Measurements from ENCODE around the gene CBARP. TPM values are rescaled to one million over a fixed set of nuclear protein-coding genes. Genes with fewer than 3 reads are reported as not detected.

CBARP gene
- total RNA-seq, 1 donor: 1.8 TPM

DNA sequence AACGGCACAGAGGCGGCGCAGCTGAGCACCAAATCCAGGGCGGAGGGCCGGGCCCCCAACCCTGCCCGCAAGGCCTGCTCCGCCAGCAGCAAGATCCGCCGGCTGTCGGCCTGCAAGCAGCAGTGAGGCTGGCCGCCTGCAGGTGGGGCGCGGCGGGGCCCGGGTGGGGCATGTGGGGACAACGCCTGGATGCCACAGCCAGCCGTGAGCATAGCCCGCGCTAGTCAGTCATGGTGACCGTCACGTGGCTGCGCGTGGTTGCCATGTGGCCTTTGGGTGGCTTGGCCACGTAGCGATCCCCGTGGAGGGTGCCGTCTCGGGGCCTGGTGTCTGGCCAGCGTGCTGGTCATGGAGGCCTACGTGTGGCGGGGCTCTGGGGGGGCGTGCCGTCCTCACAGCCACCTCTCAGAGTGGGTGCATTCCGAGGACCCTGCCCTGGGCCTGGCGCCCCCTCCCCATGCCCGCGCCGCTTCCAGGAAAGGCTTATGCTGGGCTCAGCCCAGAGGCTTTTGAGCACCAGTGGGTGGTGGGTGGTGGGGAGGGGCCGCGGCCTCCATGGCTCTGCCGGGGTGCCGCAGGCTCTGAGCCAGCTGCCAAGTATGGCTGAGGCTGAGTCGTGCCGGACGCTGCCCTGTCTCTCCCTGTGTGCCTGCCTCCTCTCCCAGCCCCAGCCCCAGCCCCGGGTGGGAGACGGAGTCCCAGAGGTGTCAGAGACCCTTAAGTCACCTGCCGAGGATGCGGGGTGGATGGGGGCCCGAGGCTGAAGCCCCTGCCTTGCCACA lies 11.1 kb downstream of the CBARP start:
- H3K36me3 ChIP-seq (ENCODE audit: insufficient read depth, low read length): peaks cover 13% of the 10 kb centered on the region

DNA sequence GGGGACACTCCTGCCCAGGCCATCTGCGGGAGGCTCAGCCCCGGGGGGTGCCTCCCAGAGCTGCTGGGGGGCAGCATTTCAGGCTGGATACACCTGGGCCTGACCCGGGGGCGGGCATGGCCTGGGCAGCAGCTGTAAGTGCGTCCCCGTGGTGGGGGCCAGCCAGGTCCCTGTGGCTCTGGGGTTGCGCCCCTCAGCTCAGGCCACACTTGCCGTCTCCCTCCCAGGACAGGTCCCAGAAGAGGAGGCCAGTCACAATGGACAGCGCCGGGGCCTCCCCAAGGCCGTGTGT lies 11.6 kb downstream of the CBARP start:
- H3K4me2 ChIP-seq (ENCODE audit: insufficient read depth, low read length): no peak overlapping the region

More for the DNA sequence above, 11.1 kb downstream of the CBARP start:
- H3K27ac ChIP-seq (ENCODE audit: low read depth, low read length): no peak overlapping the region
- peaks cover 20% of the 10 kb centered on the region for H4K20me1 ChIP-seq (ENCODE audit: insufficient read depth, low read length)
- H3K79me2 ChIP-seq (ENCODE audit: insufficient read depth, low read length): peaks cover 11% of the 10 kb centered on the region
- H3K9me3 ChIP-seq (ENCODE audit: low read depth, low read length): no peaks in the 10 kb centered on the region
- TF ChIP-seq, protein P1, sequence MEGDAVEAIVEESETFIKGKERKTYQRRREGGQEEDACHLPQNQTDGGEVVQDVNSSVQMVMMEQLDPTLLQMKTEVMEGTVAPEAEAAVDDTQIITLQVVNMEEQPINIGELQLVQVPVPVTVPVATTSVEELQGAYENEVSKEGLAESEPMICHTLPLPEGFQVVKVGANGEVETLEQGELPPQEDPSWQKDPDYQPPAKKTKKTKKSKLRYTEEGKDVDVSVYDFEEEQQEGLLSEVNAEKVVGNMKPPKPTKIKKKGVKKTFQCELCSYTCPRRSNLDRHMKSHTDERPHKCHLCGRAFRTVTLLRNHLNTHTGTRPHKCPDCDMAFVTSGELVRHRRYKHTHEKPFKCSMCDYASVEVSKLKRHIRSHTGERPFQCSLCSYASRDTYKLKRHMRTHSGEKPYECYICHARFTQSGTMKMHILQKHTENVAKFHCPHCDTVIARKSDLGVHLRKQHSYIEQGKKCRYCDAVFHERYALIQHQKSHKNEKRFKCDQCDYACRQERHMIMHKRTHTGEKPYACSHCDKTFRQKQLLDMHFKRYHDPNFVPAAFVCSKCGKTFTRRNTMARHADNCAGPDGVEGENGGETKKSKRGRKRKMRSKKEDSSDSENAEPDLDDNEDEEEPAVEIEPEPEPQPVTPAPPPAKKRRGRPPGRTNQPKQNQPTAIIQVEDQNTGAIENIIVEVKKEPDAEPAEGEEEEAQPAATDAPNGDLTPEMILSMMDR (IDR thresholded peaks at IDR 0.05; ENCODE audit: extremely low read depth, low read depth, low read length): no peak
- no peak overlapping the region for H3K4me2 ChIP-seq (ENCODE audit: insufficient read depth, low read length)
- peak; percentile 88 for DNase-seq (ENCODE audit: insufficient read length, low spot score, missing footprints)
- H3K4me3 ChIP-seq (ENCODE audit: insufficient read depth, low read length): no peak overlapping the region
- H3K27me3 ChIP-seq (ENCODE audit: insufficient read depth, low read length): no peaks in the 10 kb centered on the region
- no peak overlapping the region for H2AFZ ChIP-seq (ENCODE audit: low read length)
- H3K4me1 ChIP-seq (ENCODE audit: insufficient read depth, low read length): no peaks in the 10 kb centered on the region

DNA sequence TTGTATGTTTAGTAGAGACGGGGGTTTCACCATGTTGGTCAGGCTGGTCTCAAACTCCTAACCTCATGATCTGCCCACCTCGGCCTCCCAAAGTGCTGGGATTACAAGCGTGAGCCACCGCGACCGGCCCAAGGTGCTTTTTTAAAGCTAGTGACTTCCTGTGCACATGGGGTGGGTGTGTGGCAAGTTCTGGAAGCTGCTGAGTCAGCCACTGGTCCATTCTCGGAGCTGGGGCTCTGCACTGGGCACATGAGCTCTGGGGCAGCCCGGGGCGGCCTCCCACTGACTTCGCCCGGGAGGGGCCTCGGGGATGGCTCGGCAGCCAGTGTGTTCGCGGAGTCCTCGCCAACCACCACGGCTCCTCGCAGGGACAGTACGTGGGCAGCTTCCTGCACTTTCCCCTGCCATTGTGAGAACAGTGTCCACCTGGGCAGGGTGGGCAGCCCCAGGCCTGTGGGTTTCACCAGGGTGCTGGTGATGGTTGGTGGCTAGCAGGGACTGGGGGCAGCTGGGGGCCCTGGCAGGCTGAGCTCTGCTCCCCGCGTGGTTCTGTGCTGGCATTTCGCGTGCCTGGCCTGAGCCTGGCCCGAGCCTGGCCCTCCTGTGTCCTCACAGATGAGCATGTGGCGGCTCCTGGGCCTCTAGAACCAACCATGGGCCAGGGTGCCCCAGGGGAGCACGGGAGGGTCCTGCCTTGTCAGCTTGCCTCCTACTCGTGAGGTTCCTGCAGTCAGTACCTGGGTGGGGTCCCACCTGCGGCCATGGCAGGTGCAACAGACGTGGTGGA lies 12.2 kb downstream of the CBARP start:
- Histone ChIP-seq H2AFZ (ENCODE audit: low read length) (no peak overlapping the region), H3K4me1 (ENCODE audit: insufficient read depth, low read length) (no peaks in the 10 kb centered on the region), H3K9me3 (ENCODE audit: low read depth, low read length) (no peaks in the 10 kb centered on the region), H3K4me2 (ENCODE audit: insufficient read depth, low read length) (no peak overlapping the region), H3K27me3 (ENCODE audit: insufficient read depth, low read length) (no peaks in the 10 kb centered on the region), H3K36me3 (ENCODE audit: insufficient read depth, low read length) (peaks cover 22% of the 10 kb centered on the region), H3K79me2 (ENCODE audit: insufficient read depth, low read length) (peaks cover 22% of the 10 kb centered on the region), H3K4me3 (ENCODE audit: insufficient read depth, low read length) (no peak overlapping the region), H3K27ac (ENCODE audit: low read depth, low read length) (no peak overlapping the region), H4K20me1 (ENCODE audit: insufficient read depth, low read length) (peaks cover 22% of the 10 kb centered on the region)
- TF ChIP-seq, protein P1 (IDR thresholded peaks at IDR 0.05; ENCODE audit: extremely low read depth, low read depth, low read length): no peak
- DNase-seq (ENCODE audit: insufficient read length, low spot score, missing footprints): peak; percentile 96

More for the DNA sequence above, 11.6 kb downstream of the CBARP start:
- H3K4me3 ChIP-seq (ENCODE audit: insufficient read depth, low read length): no peak overlapping the region
- H2AFZ ChIP-seq (ENCODE audit: low read length): no peak overlapping the region
- H4K20me1 ChIP-seq (ENCODE audit: insufficient read depth, low read length): peaks cover 22% of the 10 kb centered on the region
- DNase-seq (ENCODE audit: insufficient read length, low spot score, missing footprints): no peak
- peaks cover 17% of the 10 kb centered on the region for H3K79me2 ChIP-seq (ENCODE audit: insufficient read depth, low read length)
- peaks cover 16% of the 10 kb centered on the region for H3K36me3 ChIP-seq (ENCODE audit: insufficient read depth, low read length)
- no peaks in the 10 kb centered on the region for H3K9me3 ChIP-seq (ENCODE audit: low read depth, low read length)
- TF ChIP-seq, protein P1 (IDR thresholded peaks at IDR 0.05; ENCODE audit: extremely low read depth, low read depth, low read length): no peak
- H3K4me1 ChIP-seq (ENCODE audit: insufficient read depth, low read length): no peaks in the 10 kb centered on the region
- H3K27ac ChIP-seq (ENCODE audit: low read depth, low read length): no peak overlapping the region
- H3K27me3 ChIP-seq (ENCODE audit: insufficient read depth, low read length): no peaks in the 10 kb centered on the region

DNA sequence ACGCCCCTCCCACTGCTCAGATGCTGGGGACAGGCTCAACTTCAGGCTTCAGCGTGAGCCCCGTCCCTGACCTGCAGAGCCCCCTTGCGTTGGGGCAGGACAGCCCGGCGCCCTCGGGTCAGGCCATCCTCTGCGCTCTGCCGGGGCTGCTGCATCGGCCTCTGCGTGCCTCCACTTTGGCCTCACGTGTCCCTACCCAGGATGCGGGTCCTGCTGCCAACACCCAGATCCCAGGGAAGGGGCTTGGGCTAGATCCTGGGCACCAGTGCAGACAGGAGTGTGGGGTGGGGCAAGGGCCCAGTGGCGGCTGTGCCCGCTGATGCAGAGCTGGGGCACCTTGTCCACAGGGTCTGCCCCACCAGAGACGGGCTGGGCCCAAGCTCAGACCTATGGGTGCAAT lies 13.0 kb downstream of the CBARP start:
- peaks cover 22% of the 10 kb centered on the region for H4K20me1 ChIP-seq (ENCODE audit: insufficient read depth, low read length)
- H3K4me2 ChIP-seq (ENCODE audit: insufficient read depth, low read length): no peak overlapping the region
- no peak overlapping the region for H3K4me3 ChIP-seq (ENCODE audit: insufficient read depth, low read length)
- no peak overlapping the region for H3K27ac ChIP-seq (ENCODE audit: low read depth, low read length)
- no peaks in the 10 kb centered on the region for H3K27me3 ChIP-seq (ENCODE audit: insufficient read depth, low read length)
- DNase-seq (ENCODE audit: insufficient read length, low spot score, missing footprints): no peak
- no peaks in the 10 kb centered on the region for H3K4me1 ChIP-seq (ENCODE audit: insufficient read depth, low read length)
- no peak overlapping the region for H2AFZ ChIP-seq (ENCODE audit: low read length)
- peaks cover 30% of the 10 kb centered on the region for H3K79me2 ChIP-seq (ENCODE audit: insufficient read depth, low read length)
- H3K36me3 ChIP-seq (ENCODE audit: insufficient read depth, low read length): peaks cover 26% of the 10 kb centered on the region
- TF ChIP-seq, protein P1 (IDR thresholded peaks at IDR 0.05; ENCODE audit: extremely low read depth, low read depth, low read length): no peak
- no peaks in the 10 kb centered on the region for H3K9me3 ChIP-seq (ENCODE audit: low read depth, low read length)

Measured in osteoblast (primary cell).